ENCODE measurements around the gene CCDC74A.

Gene CCDC74A

GRCh38 chr2:131580187-131580586 is 52.5 kb downstream of the CCDC74A start:
- Histone ChIP-seq H3K36me3 (ENCODE audit: insufficient read depth, low read length) (no peaks in the 10 kb centered on the region), H3K27me3 (ENCODE audit: insufficient read depth, low read length) (peaks cover under 1% of the 10 kb centered on the region), H3K9me3 (ENCODE audit: low read length) (no peaks in the 10 kb centered on the region), H2AFZ (ENCODE audit: low read depth, low read length) (no peak overlapping the region), H3K4me3 (ENCODE audit: low read length) (no peak overlapping the region), H3K4me1 (ENCODE audit: insufficient read depth, low read length) (no peaks in the 10 kb centered on the region)

Data from neuron (in vitro differentiated cells).